Thymus (tissue), 11 donors: ENCODE measurements around the gene GRID1. TPM values are rescaled to one million over a fixed set of nuclear protein-coding genes. Genes with fewer than 3 reads are reported as not detected.

Experiments used
- DNase-seq, 9 donors: peaks; one replicate each; pipeline ENCODE4 v3.0.0-alpha.2; 2013; ENCODE audit warnings: low spot score in 9 of 9, low read depth in 6 of 9, missing footprints in 1 of 9
- H3K27ac ChIP-seq, 2 donors: one replicate each; pipeline ENCODE4 v1.5.1; 2013; ENCODE audit warnings: control low read depth in 1 of 2, low read depth in 1 of 2, low read length in 1 of 2, mild to moderate bottlenecking in 1 of 2, moderate library complexity in 1 of 2
- H3K27me3 ChIP-seq, 2 donors: one replicate each; pipeline ENCODE4 v1.5.1; 2013; ENCODE audit warnings: low read length in 1 of 2; ENCODE audit not compliant: control insufficient read depth in 2 of 2, insufficient read depth in 1 of 2
- H3K36me3 ChIP-seq, 2 donors: one replicate each; pipeline ENCODE4 v1.5.1; 2013; ENCODE audit warnings: low read length in 1 of 2, mild to moderate bottlenecking in 1 of 2, moderate library complexity in 1 of 2; ENCODE audit not compliant: control insufficient read depth in 2 of 2, insufficient read depth in 2 of 2
- H3K4me1 ChIP-seq, 2 donors: one replicate each; pipeline ENCODE4 v1.5.1; 2013; ENCODE audit warnings: low read length in 2 of 2; ENCODE audit not compliant: control insufficient read depth in 2 of 2, insufficient read depth in 2 of 2
- H3K4me3 ChIP-seq, 2 donors: one replicate each; pipeline ENCODE4 v1.5.1; 2013; ENCODE audit warnings: low read length in 2 of 2, control low read depth in 1 of 2, mild to moderate bottlenecking in 1 of 2
- H3K9me3 ChIP-seq, 2 donors: one replicate each; pipeline ENCODE4 v1.5.1; 2013; ENCODE audit warnings: low read length in 1 of 2, mild to moderate bottlenecking in 1 of 2; ENCODE audit not compliant: control insufficient read depth in 2 of 2, insufficient read depth in 1 of 2
- WGBS: extraction: QIAGEN DNeasy Blood & Tissue Kit; methylation state at CpG from one replicate; pipeline ENCODE4 v1.1.7; 2013; 5-methylcytosine and 5-hydroxymethylcytosine counted together
- polyA plus RNA-seq: library from polyadenylated mRNA; stranded (reverse); fragments of 200-250 nt; gene quantifications from one replicate; pipeline ENCODE4 v1.2.3, GENCODE V29; 2013
- total RNA-seq: library from RNA; stranded (reverse); fragments of 120-200 nt; gene quantifications from one replicate; pipeline ENCODE4 v1.2.4, GENCODE V29; 2013
- donor health status: healthy.

GRID1 gene
- total and polyA plus RNA-seq, 2 donors: 0.33 to 0.46 TPM

GRCh38 chr10:86025509-86025908 lies 341.1 kb downstream of the GRID1 start:
- Histone ChIP-seq H3K9me3 (no peaks in the 10 kb centered on the region), H3K27me3 (no peaks in the 10 kb centered on the region), H3K4me1 (no peaks in the 10 kb centered on the region), H3K27ac (no peak overlapping the region), H3K36me3 (no peaks in the 10 kb centered on the region), H3K4me3 (no peak overlapping the region)
- no peak for DNase-seq
- WGBS: 91% methylated on average over 3 of the region's 3 CpGs

- DNase-seq: no peak
- Histone ChIP-seq H3K4me1 (peaks cover 0 to under 1% of the 10 kb centered on the region in 2 donors), H3K4me3 (no peak overlapping the region), H3K9me3 (no peaks in the 10 kb centered on the region), H3K27me3 (no peaks in the 10 kb centered on the region), H3K27ac (no peak overlapping the region), H3K36me3 (no peaks in the 10 kb centered on the region)
- 76% methylated on average over 8 of the region's 8 CpGs for WGBS
These were observed 342.1 kb downstream of the GRID1 start for GRCh38 chr10:86024281-86025041.

- H3K4me3 ChIP-seq: no peak overlapping the region
- H3K9me3 ChIP-seq: no peaks in the 10 kb centered on the region
- DNase-seq: no peak
- H3K27me3 ChIP-seq: no peaks in the 10 kb centered on the region
- H3K4me1 ChIP-seq: peaks cover 0 to 5% of the 10 kb centered on the region in 2 donors
- WGBS: 86% methylated on average over 4 of the region's 4 CpGs
- H3K27ac ChIP-seq: no peak overlapping the region
- no peaks in the 10 kb centered on the region for H3K36me3 ChIP-seq
These were observed 342.7 kb downstream of the GRID1 start for GRCh38 chr10:86023931-86024280.

GRCh38 chr10:86023336-86023735 lies 343.3 kb downstream of the GRID1 start:
- H3K4me3 ChIP-seq: no peak overlapping the region
- no peaks in the 10 kb centered on the region for H3K27me3 ChIP-seq
- H3K27ac ChIP-seq: no peak overlapping the region
- H3K4me1 ChIP-seq: peaks cover 5 to 10% of the 10 kb centered on the region in 2 donors
- no peaks in the 10 kb centered on the region for H3K9me3 ChIP-seq
- DNase-seq: no peak
- H3K36me3 ChIP-seq: no peaks in the 10 kb centered on the region
- WGBS: 94% methylated on average over 3 of the region's 3 CpGs

- Histone ChIP-seq H3K4me3 (no peak overlapping the region), H3K36me3 (no peaks in the 10 kb centered on the region), H3K27me3 (no peaks in the 10 kb centered on the region), H3K27ac (no peak overlapping the region), H3K9me3 (no peaks in the 10 kb centered on the region), H3K4me1 (peaks cover 6 to 15% of the 10 kb centered on the region in 2 donors)
- 96% methylated on average over 4 of the region's 4 CpGs for WGBS
- no peak for DNase-seq
These were observed 343.7 kb downstream of the GRID1 start for GRCh38 chr10:86022906-86023305.

GRCh38 chr10:86020134-86020533 lies 346.5 kb downstream of the GRID1 start:
- no peak overlapping the region for H3K4me3 ChIP-seq
- H3K4me1 ChIP-seq: peaks cover 6 to 22% of the 10 kb centered on the region in 2 donors
- no peak overlapping the region for H3K27ac ChIP-seq
- no peaks in the 10 kb centered on the region for H3K9me3 ChIP-seq
- H3K36me3 ChIP-seq: no peaks in the 10 kb centered on the region
- WGBS: 95% methylated on average over 5 of the region's 5 CpGs
- H3K27me3 ChIP-seq: no peaks in the 10 kb centered on the region
- DNase-seq: no peak

- Histone ChIP-seq H3K27ac (no peak overlapping the region), H3K36me3 (no peaks in the 10 kb centered on the region), H3K27me3 (no peaks in the 10 kb centered on the region), H3K4me3 (no peak overlapping the region), H3K4me1 (peaks cover 6 to 22% of the 10 kb centered on the region in 2 donors), H3K9me3 (no peaks in the 10 kb centered on the region)
- no peak for DNase-seq
- 83% methylated on average over 4 of the region's 4 CpGs for WGBS
These were observed 347.5 kb downstream of the GRID1 start for GRCh38 chr10:86019141-86019540.

GRCh38 chr10:86018735-86019058 lies 347.9 kb downstream of the GRID1 start:
- Histone ChIP-seq H3K27me3 (no peaks in the 10 kb centered on the region), H3K4me1 (peaks cover 6 to 22% of the 10 kb centered on the region in 2 donors), H3K9me3 (no peaks in the 10 kb centered on the region), H3K27ac (peak overlapping the region in 1 of 2 donors; percentile 63), H3K4me3 (no peak overlapping the region), H3K36me3 (no peaks in the 10 kb centered on the region)
- WGBS: 62% methylated on average over 1 of the region's 1 CpG
- no peak for DNase-seq

- WGBS: 55% methylated on average over 13 of the region's 13 CpGs
- H3K9me3 ChIP-seq: no peaks in the 10 kb centered on the region
- no peaks in the 10 kb centered on the region for H3K36me3 ChIP-seq
- H3K4me1 ChIP-seq: peaks cover 6 to 22% of the 10 kb centered on the region in 2 donors
- no peak overlapping the region for H3K4me3 ChIP-seq
- H3K27ac ChIP-seq: peak overlapping the region in 1 of 2 donors; percentile 63
- DNase-seq: peak in 2 of 9 donors; percentile 17 to 45
- H3K27me3 ChIP-seq: no peaks in the 10 kb centered on the region
These were observed 348.5 kb downstream of the GRID1 start for GRCh38 chr10:86017841-86018734.
